Left lung (tissue), 10 donors: ENCODE results near the gene PCNX3. TPM values are rescaled to one million over a fixed set of nuclear protein-coding genes. Genes with fewer than 3 reads are reported as not detected.
A peak's percentile ranks its signal among the peaks of the same experiment; 100 is the strongest.

Source experiments
- ATAC-seq: fragments of 200-7000 bp; cut with Tn5 transposase; one replicate; pipeline ENCODE4 v1.9.1; 2020; ENCODE audit warnings: moderate library complexity
- DNase-seq, 4 donors: peaks; one replicate each; pipeline ENCODE4 v3.0.0-alpha.2; 2013 to 2020
- H3K27ac ChIP-seq, 2 donors: fragments of 200-600 bp; sonication (generic) in 1 of 2; one replicate each; pipeline versions ENCODE4 v1.5.0 to v1.8.0; 2020 to 2021
- H3K27me3 ChIP-seq, 2 donors: fragments of 200-600 bp; sonication (generic) in 1 of 2; one replicate each; pipeline versions ENCODE4 v1.5.0 to v1.8.0; 2020 to 2021
- H3K36me3 ChIP-seq, 2 donors: fragments of 200-600 bp; sonication (generic) in 1 of 2; one replicate each; pipeline versions ENCODE4 v1.5.0 to v1.8.0; 2020 to 2021
- H3K4me1 ChIP-seq, 2 donors: fragments of 200-600 bp; one replicate each; pipeline ENCODE4 v1.8.0; 2021
- H3K4me3 ChIP-seq, 2 donors: fragments of 200-600 bp; sonication (generic) in 1 of 2; one replicate each; pipeline versions ENCODE4 v1.5.0 to v1.8.0; 2020 to 2021; ENCODE audit warnings: mild to moderate bottlenecking in 1 of 2
- H3K9me3 ChIP-seq, 2 donors: fragments of 200-600 bp; sonication (generic) in 1 of 2; one replicate each; pipeline versions ENCODE4 v1.5.0 to v1.8.0; 2020 to 2021
- CTCF ChIP-seq, 2 donors: fragments of 200-600 bp; sonication (generic) in 1 of 2; IDR thresholded peaks; one replicate each; pipeline versions ENCODE4 v1.5.0 to v1.8.0; 2021; ENCODE audit warnings: antibody characterized with exemption in 2 of 2
- intact Hi-C, 2 donors: fragments of 100-400 bp; cut with DNase I; formaldehyde crosslinking; loops; one replicate each; pipeline versions ENCODE4 v1.11.2 to v1.14.2; 2022
- polyA plus RNA-seq, 6 donors: library from polyadenylated mRNA; unstranded; fragments of 120-200 nt; gene quantifications; one replicate each; pipeline ENCODE4 v1.2.1, GENCODE V29; 2013; ENCODE audit not compliant: insufficient read length in 6 of 6
- total RNA-seq, 2 donors: library from RNA; stranded (reverse); fragmentation: NEBNext Ultra II Directional; extraction: Animal tissue kit (Norgen Biotek cat#: 25700); gene quantifications; one replicate each; pipeline ENCODE4 v1.2.1, GENCODE V29; 2021
- donor health status: DM: no; HTN: yes; CAD: no.
- donor health status: DM: no; HTN: no; CAD: no.

Gene PCNX3
- total and polyA plus RNA-seq, 8 donors, result 19.9 to 44.5 (median 26.2) TPM

GRCh38 chr11:65598258-65598699, 17.3 kb upstream of the PCNX3 start:
- peaks cover 0 to 76% of the 10 kb centered on the region in 2 donors for H3K36me3 ChIP-seq

GRCh38 chr11:65599216-65599954, 16.2 kb upstream of the PCNX3 start:
- intact Hi-C loops, result loop anchor here in 1 of 2 donors (10.0 kb wide), 1 partner anchor 55 kb away; no protein-coding TSS in a partner anchor
- no peak for DNase-seq
- Histone ChIP-seq H3K4me1 (peaks cover 4 to 11% of the 10 kb centered on the region in 2 donors), H3K9me3 (no peaks in the 10 kb centered on the region), H3K4me3 (no peak overlapping the region), H3K27ac (no peak overlapping the region), H3K27me3 (no peaks in the 10 kb centered on the region), H3K36me3 (peaks cover 0 to 79% of the 10 kb centered on the region in 2 donors)
- TF ChIP-seq CTCF (IDR thresholded peaks at IDR 0.05), result no peak
- no peak for ATAC-seq

More at GRCh38 chr11:65598258-65598699, 17.3 kb upstream of the PCNX3 start:
- Histone ChIP-seq H3K4me3 (no peak overlapping the region), H3K27me3 (no peaks in the 10 kb centered on the region), H3K27ac (no peak overlapping the region), H3K4me1 (peaks cover 4 to 18% of the 10 kb centered on the region in 2 donors), H3K9me3 (no peaks in the 10 kb centered on the region)
- TF ChIP-seq CTCF (IDR thresholded peaks at IDR 0.05), result no peak
- DNase-seq, result no peak
- intact Hi-C loops, result loop anchor here in 1 of 2 donors (10.0 kb wide), 1 partner anchor 53 kb away; no protein-coding TSS in a partner anchor
- no peak for ATAC-seq

- peaks cover 0 to 84% of the 10 kb centered on the region in 2 donors for H3K36me3 ChIP-seq
- H3K4me3 ChIP-seq, result no peak overlapping the region
- H3K27me3 ChIP-seq, result no peaks in the 10 kb centered on the region
- H3K27ac ChIP-seq, result no peak overlapping the region
- TF ChIP-seq CTCF (IDR thresholded peaks at IDR 0.05), result no peak
- ATAC-seq (no peak), DNase-seq (no peak)
- no peaks in the 10 kb centered on the region for H3K9me3 ChIP-seq
- intact Hi-C loops, result loop anchor here in 1 of 2 donors (10.0 kb wide), 1 partner anchor 55 kb away; no protein-coding TSS in a partner anchor
- peaks cover 4 to 6% of the 10 kb centered on the region in 2 donors for H3K4me1 ChIP-seq
Observed at GRCh38 chr11:65599955-65600246, 15.7 kb upstream of the PCNX3 start.

GRCh38 chr11:65604258-65604657, 11.3 kb upstream of the PCNX3 start:
- no peak for DNase-seq
- intact Hi-C loops, result no loop called here
- Histone ChIP-seq H3K9me3 (no peaks in the 10 kb centered on the region), H3K36me3 (peaks cover 0 to 97% of the 10 kb centered on the region in 2 donors), H3K27me3 (no peaks in the 10 kb centered on the region), H3K27ac (no peak overlapping the region), H3K4me1 (peaks cover 8 to 27% of the 10 kb centered on the region in 2 donors), H3K4me3 (no peak overlapping the region)
- no peak for ATAC-seq
- TF ChIP-seq CTCF (IDR thresholded peaks at IDR 0.05), result no peak

- ATAC-seq, result peak; percentile 97
- Histone ChIP-seq H3K36me3 (peaks cover 0 to 83% of the 10 kb centered on the region in 2 donors), H3K4me3 (peak overlapping the region in 1 of 2 donors; percentile 17), H3K27ac (peak overlapping the region; percentile 55 to 79), H3K9me3 (no peaks in the 10 kb centered on the region), H3K4me1 (peaks cover 31 to 54% of the 10 kb centered on the region in 2 donors), H3K27me3 (no peaks in the 10 kb centered on the region)
- DNase-seq, result peak; percentile 76 to 93 (median 92)
- intact Hi-C loops, result no loop called here
- no peak for TF ChIP-seq CTCF (IDR thresholded peaks at IDR 0.05)
Observed at GRCh38 chr11:65606876-65607613, 8.5 kb upstream of the PCNX3 start.
